ENCODE measurements around the gene SLC34A3. TPM values are rescaled to one million over a fixed set of nuclear protein-coding genes. Genes with fewer than 3 reads are reported as not detected.
"Not testable (repeated sequence)": the region's sequence is repeated elsewhere in the genome, so short reads cannot be mapped to it uniquely, and the experiment has no call there.

The SLC34A3 gene
- total RNA-seq, 2 donors from 2014 or later: 0.54 TPM; not detected in 1

DNA sequence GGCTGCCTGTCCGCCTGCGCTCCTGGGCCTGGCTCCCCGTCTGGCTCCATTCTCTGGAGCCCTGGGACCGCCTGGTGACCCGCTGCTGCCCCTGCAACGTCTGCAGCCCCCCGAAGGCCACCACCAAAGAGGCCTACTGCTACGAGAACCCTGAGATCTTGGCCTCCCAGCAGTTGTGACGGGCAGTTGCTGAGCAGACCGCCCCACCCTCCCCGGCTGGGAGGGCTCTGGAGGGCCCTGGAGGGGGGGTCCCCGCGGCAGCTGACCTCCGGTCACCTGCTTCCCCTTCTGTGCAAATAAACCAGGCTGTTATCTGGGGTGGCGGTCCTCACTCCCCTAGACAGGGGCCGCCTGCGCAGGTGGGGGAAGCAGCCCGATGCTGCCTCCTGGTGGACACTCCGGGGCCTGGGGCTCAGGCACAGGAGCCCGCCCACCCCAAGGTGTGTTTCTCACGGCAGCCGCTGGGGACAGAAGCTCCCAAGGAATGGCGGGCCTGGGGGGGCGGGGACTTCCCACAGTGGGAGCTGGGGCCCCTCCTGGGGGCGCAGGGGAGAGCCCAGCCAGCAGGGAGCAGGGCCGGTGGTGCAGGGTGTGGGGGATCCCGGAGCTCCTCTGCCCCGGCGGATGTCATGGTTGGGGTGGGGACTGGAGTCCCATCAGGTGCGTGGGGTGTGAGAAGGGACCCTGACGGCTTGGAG lies 5.7 kb downstream of the SLC34A3 start:
- TF ChIP-seq, protein P1, sequence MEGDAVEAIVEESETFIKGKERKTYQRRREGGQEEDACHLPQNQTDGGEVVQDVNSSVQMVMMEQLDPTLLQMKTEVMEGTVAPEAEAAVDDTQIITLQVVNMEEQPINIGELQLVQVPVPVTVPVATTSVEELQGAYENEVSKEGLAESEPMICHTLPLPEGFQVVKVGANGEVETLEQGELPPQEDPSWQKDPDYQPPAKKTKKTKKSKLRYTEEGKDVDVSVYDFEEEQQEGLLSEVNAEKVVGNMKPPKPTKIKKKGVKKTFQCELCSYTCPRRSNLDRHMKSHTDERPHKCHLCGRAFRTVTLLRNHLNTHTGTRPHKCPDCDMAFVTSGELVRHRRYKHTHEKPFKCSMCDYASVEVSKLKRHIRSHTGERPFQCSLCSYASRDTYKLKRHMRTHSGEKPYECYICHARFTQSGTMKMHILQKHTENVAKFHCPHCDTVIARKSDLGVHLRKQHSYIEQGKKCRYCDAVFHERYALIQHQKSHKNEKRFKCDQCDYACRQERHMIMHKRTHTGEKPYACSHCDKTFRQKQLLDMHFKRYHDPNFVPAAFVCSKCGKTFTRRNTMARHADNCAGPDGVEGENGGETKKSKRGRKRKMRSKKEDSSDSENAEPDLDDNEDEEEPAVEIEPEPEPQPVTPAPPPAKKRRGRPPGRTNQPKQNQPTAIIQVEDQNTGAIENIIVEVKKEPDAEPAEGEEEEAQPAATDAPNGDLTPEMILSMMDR (IDR thresholded peaks at IDR 0.05): peak; percentile 99
- no peak overlapping the region for H3K27ac ChIP-seq
- H3K36me3 ChIP-seq: no peaks in the 10 kb centered on the region
- H3K4me1 ChIP-seq (ENCODE audit: control insufficient read depth in 1 of 2, low read depth in 2 of 2): peaks cover 3 to 29% of the 10 kb centered on the region in 2 donors
- no peaks in the 10 kb centered on the region for H3K9me3 ChIP-seq
- no peaks in the 10 kb centered on the region for H3K27me3 ChIP-seq (replicated peaks; ENCODE audit: insufficient read depth)
- ATAC-seq (ENCODE audit: insufficient number of reproducible peaks, low FRiP score, low read depth) (no peak), DNase-seq (ENCODE audit: low spot score) (peak; percentile 45)
- peak overlapping the region; percentile 32 for H3K4me3 ChIP-seq

DNA sequence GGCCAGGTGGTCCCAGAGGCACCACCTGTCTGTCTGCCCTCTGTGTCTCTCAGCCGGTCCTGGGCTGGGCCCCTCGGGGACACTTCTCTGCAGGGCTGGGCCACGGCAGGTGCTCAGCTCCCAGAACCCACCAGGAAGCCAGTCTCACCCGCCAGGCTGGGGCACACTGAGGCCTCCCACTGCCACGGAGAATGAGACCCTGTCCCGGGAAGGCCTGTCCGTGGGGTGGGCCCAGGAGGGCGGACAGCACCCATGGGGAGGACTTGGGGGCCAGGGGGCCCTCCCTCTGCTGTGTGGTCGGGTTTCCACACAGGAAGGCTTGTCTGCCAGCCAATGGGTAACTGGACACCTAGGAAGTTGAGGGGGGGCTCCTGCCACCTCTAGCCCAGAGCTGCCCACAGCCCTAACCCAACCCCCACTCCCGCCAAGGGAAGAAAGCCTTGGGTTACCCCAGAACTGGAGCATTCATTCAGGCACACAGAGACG lies 6.3 kb downstream of the SLC34A3 start:
- H3K36me3 ChIP-seq: no peaks in the 10 kb centered on the region
- no peak overlapping the region for H3K27ac ChIP-seq
- TF ChIP-seq, protein P1 (IDR thresholded peaks at IDR 0.05): no peak
- ATAC-seq (ENCODE audit: insufficient number of reproducible peaks, low FRiP score, low read depth) (no peak), DNase-seq (ENCODE audit: low spot score) (no peak)
- no peaks in the 10 kb centered on the region for H3K27me3 ChIP-seq (replicated peaks; ENCODE audit: insufficient read depth)
- H3K4me1 ChIP-seq (ENCODE audit: control insufficient read depth in 1 of 2, low read depth in 2 of 2): peaks cover 3 to 32% of the 10 kb centered on the region in 2 donors
- no peaks in the 10 kb centered on the region for H3K9me3 ChIP-seq
- no peak overlapping the region for H3K4me3 ChIP-seq

DNA sequence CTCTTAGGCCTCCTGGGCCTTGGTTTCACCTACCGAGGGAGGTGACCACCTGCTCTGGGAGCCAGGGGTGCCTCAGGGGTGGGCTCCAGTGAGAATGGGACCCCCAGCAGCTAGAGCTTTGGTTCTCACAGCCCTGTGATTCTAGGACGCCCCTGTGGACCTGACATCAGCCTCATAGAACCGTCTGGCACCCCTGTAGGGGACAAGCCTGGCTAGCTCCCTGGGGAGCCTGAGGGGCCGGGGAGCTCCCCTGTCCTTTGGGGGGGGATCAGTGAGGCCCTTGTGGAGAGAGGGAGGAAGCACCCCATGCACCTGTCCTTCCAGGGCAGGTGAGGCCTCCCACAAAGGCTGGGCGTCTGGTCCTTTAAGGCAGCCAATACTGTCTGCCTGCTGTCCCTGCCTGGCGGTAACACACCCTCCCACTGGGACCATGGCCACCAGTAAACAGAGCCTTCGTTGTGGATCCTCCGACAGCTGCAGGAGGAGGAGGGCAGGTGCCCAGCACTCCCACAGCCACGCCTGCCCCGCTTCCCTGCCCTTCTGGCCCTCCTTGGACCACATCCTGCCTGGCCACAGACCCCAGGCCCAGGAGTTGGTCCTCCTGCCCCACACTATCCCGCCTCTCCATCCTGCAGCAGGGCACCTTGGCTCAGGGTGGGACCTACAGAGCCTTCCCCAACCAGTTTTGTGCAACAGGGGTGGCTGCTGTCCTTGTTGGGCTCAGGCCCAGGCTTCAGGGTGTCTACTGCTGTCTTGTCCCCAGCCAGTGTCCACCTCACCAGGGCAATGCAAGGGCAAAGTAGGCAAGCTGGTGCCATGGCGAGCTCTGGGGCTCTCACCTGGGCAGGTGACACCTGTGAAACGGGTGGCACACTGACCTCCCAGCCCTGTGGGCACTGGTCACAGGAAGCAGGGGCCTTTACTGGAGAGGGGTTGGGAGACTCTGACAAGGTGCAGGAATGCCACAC lies 7.3 kb downstream of the SLC34A3 start:
- ATAC-seq (ENCODE audit: insufficient number of reproducible peaks, low FRiP score, low read depth): no peak
- H3K4me1 ChIP-seq (ENCODE audit: control insufficient read depth in 1 of 2, low read depth in 2 of 2): peaks cover 9 to 43% of the 10 kb centered on the region in 2 donors
- H3K4me3 ChIP-seq: no peak overlapping the region
- H3K27ac ChIP-seq: no peak overlapping the region
- no peaks in the 10 kb centered on the region for H3K27me3 ChIP-seq (replicated peaks; ENCODE audit: insufficient read depth)
- DNase-seq (ENCODE audit: low spot score): no peak
- TF ChIP-seq, protein P1 (IDR thresholded peaks at IDR 0.05): no peak
- H3K36me3 ChIP-seq: peaks cover 5% of the 10 kb centered on the region
- no peaks in the 10 kb centered on the region for H3K9me3 ChIP-seq

DNA sequence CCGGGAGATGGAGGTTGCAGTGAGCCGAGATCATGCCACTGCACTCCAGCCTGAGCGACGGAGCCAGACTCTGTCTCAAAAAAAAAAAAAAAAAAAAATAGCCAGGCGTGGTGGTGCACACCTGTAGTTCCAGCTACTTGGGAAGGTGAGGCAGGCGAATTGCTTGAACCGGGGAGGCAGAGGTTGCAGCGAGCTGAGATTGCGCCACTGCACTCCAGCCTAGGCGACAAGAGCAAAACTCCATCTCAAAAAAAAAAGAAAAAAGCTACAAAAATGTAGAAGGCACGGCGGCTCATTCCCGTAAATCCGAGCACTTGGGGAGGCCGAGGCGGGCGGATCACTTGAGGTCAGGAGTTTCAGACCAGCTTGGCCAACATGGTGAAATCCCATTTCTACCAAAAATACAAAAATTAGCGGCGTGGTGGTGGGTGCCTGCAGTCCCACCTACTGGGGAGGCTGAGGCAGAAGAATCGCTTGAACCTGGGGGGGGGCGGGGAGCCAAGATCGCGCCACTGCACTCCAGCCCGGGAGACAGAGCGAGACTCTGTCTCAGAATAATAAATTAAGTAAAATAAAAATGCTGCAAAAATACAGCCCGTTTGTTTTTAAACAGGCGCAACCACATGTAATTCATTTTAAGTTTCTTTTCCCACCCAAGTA lies 9.0 kb downstream of the SLC34A3 start:
- ATAC-seq (ENCODE audit: insufficient number of reproducible peaks, low FRiP score, low read depth): not testable (repeated sequence)

DNA sequence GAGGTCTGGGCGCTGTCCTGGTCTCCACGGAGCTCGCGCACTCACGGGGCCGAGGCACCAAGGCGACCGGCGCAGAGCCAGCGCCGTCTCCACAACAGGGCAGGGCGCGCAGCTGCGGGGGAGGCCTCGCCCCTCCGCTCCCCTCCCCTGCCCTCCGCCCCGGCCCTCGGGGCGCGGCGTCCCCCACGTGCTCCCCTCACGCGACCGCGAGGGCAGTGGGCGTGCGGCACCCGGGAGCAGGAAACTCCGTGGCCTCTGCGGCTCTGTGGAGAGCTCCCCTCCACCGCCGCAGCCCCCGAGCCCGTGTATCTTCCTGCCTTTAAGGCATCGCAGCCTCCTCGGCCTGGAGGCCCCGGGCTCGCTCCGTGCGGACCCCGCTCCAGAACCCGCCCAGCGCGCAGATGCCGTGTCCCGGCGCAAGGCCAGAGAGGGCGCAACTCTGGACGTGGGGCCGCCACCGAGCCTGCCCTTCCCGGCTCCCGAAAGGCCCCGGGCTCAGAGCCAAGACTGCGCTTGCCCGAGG lies 9.7 kb downstream of the SLC34A3 start:
- Histone ChIP-seq H3K27ac (peak overlapping the region; percentile 90), H3K36me3 (peaks cover 12% of the 10 kb centered on the region), H3K27me3 (replicated peaks; ENCODE audit: insufficient read depth) (no peaks in the 10 kb centered on the region), H3K9me3 (no peaks in the 10 kb centered on the region), H3K4me1 (ENCODE audit: control insufficient read depth in 1 of 2, low read depth in 2 of 2) (peaks cover 9 to 48% of the 10 kb centered on the region in 2 donors), H3K4me3 (peak overlapping the region; percentile 84)
- DNase-seq (ENCODE audit: low spot score) (no peak), ATAC-seq (ENCODE audit: insufficient number of reproducible peaks, low FRiP score, low read depth) (no peak)
- TF ChIP-seq, protein P1 (IDR thresholded peaks at IDR 0.05): no peak

More for the DNA sequence above, 9.0 kb downstream of the SLC34A3 start:
- not testable (repeated sequence) for DNase-seq (ENCODE audit: low spot score); H3K9me3 ChIP-seq; H3K27me3 ChIP-seq (replicated peaks; ENCODE audit: insufficient read depth)
- Histone ChIP-seq H3K4me1 (ENCODE audit: control insufficient read depth in 1 of 2, low read depth in 2 of 2) (peaks cover 9 to 48% of the 10 kb centered on the region in 2 donors), H3K27ac (peak overlapping the region; percentile 90), H3K36me3 (peaks cover 12% of the 10 kb centered on the region), H3K4me3 (peak overlapping the region; percentile 84)

All from thoracic aorta (tissue), 2 donors.